GM21723 (cell line): ENCODE results near the gene GOLGA8R.
"Not testable (repeated sequence)": the region's sequence is repeated elsewhere in the genome, so short reads cannot be mapped to it uniquely, and the experiment has no call there.

Experiments
- ATAC-seq: cut with Tn5 transposase; IDR thresholded peaks from one replicate; pipeline ENCODE4 v1.9.1; 2021; ENCODE audit warnings: mild to moderate bottlenecking, moderate library complexity; ENCODE audit not compliant: unreplicated experiment

GOLGA8R gene

GRCh38 chr15:30414160-30414559 lies at the start of gene GOLGA8R:
TSS of gene GOLGA8R (minus strand) at chr15:30414260. CDS start at chr15:30414162, 98 bp downstream.
- not testable (repeated sequence) for ATAC-seq

GRCh38 chr15:30463849-30464248 lies 49.8 kb upstream of the GOLGA8R start:
- not testable (repeated sequence) for ATAC-seq

- ATAC-seq = not testable (repeated sequence)
These were observed 48.1 kb upstream of the GOLGA8R start for GRCh38 chr15:30462176-30462575.

- ATAC-seq = not testable (repeated sequence)
These were observed 38.6 kb upstream of the GOLGA8R start for GRCh38 chr15:30452702-30453101.

GRCh38 chr15:30438348-30438747 lies 24.3 kb upstream of the GOLGA8R start:
- ATAC-seq = not testable (repeated sequence)

GRCh38 chr15:30435878-30436277 lies 21.8 kb upstream of the GOLGA8R start:
- not testable (repeated sequence) for ATAC-seq

GRCh38 chr15:30420723-30421122 lies 6.7 kb upstream of the GOLGA8R start:
- not testable (repeated sequence) for ATAC-seq

GRCh38 chr15:30407636-30408035 lies 6.4 kb downstream of the GOLGA8R start:
- ATAC-seq = not testable (repeated sequence)

GRCh38 chr15:30398988-30399387 lies 15.1 kb downstream of the GOLGA8R start:
- ATAC-seq = not testable (repeated sequence)

GRCh38 chr15:30393664-30393991 lies 20.4 kb downstream of the GOLGA8R start:
- not testable (repeated sequence) for ATAC-seq

GRCh38 chr15:30392766-30393663 lies 21.0 kb downstream of the GOLGA8R start, which contains the start of gene CHRFAM7A:
TSS of gene CHRFAM7A (minus strand) at chr15:30393540. CDS start at chr15:30383351, 10,189 bp downstream.
- not testable (repeated sequence) for ATAC-seq

- ATAC-seq = not testable (repeated sequence)
These were observed 27.7 kb downstream of the GOLGA8R start for GRCh38 chr15:30386318-30386887.

GRCh38 chr15:30377082-30377413 lies 37.0 kb downstream of the GOLGA8R start:
- ATAC-seq = not testable (repeated sequence)

GRCh38 chr15:30376375-30377081 lies 37.5 kb downstream of the GOLGA8R start:
- ATAC-seq = not testable (repeated sequence)

GRCh38 chr15:30375872-30376271 lies 38.2 kb downstream of the GOLGA8R start:
- not testable (repeated sequence) for ATAC-seq

- not testable (repeated sequence) for ATAC-seq
These were observed 39.2 kb downstream of the GOLGA8R start for GRCh38 chr15:30374862-30375261.

- not testable (repeated sequence) for ATAC-seq
These were observed 45.8 kb downstream of the GOLGA8R start for GRCh38 chr15:30368271-30368670.

GRCh38 chr15:30367246-30367645 lies 46.8 kb downstream of the GOLGA8R start:
- ATAC-seq = not testable (repeated sequence)

GRCh38 chr15:30361404-30361803 lies 52.7 kb downstream of the GOLGA8R start:
- ATAC-seq = not testable (repeated sequence)

- not testable (repeated sequence) for ATAC-seq
These were observed 53.1 kb downstream of the GOLGA8R start for GRCh38 chr15:30360990-30361389.

GRCh38 chr15:30355043-30355442 lies 59.0 kb downstream of the GOLGA8R start:
- ATAC-seq = not testable (repeated sequence)
